Tibial artery (tissue), 4 donors: ENCODE measurements around the gene EXOC3L4.

Experiments
- DNase-seq, 2 donors: peaks; one replicate each; pipeline ENCODE4 v3.0.0-alpha.2; 2019
- H3K27ac ChIP-seq, 2 donors: fragments of 200-600 bp; sonication (generic) in 1 of 2; 1 replicate in 1 of 2; 2 replicates in 1 of 2; pipeline ENCODE4 v1.5.1; 2018 to 2019; ENCODE audit warnings: mild to moderate bottlenecking in 1 of 2
- H3K27me3 ChIP-seq, 2 donors: fragments of 200-600 bp; sonication (generic) in 1 of 2; one replicate each; pipeline versions ENCODE4 v1.5.1 to v1.6.0; 2016 to 2019
- H3K36me3 ChIP-seq, 3 donors: fragments of 200-600 bp; sonication (generic) in 2 of 3; one replicate each; pipeline ENCODE4 v1.5.1; 2016 to 2019; ENCODE audit warnings: mild to moderate bottlenecking in 2 of 3
- H3K4me1 ChIP-seq, 4 donors: fragments of 200-600 bp; sonication (generic) in 2 of 4; 1 replicate in 3 of 4; 2 replicates in 1 of 4; pipeline ENCODE4 v1.5.1; 2016 to 2019
- H3K4me3 ChIP-seq, 2 donors: fragments of 200-600 bp; sonication (generic) in 1 of 2; 1 replicate in 1 of 2; 2 replicates in 1 of 2; pipeline ENCODE4 v1.5.1; 2018 to 2019; ENCODE audit warnings: mild to moderate bottlenecking in 2 of 2
- H3K9me3 ChIP-seq, 3 donors: fragments of 200-600 bp; sonication (generic) in 1 of 3; one replicate each; pipeline ENCODE4 v1.5.1; 2016 to 2019
- intact Hi-C: fragments of 100-400 bp; cut with DNase I; formaldehyde crosslinking; loops from one replicate; pipeline ENCODE4 v1.15.0; 2023; ENCODE audit warnings: low total_unique reads
- TF ChIP-seq, protein P1 (sequence below), 2 experiments: fragments of 200-600 bp in 1 of 2; fragments of 450-650 bp in 1 of 2; IDR thresholded peaks; one replicate each; pipeline ENCODE4 v1.5.1; 2017 to 2019; ENCODE audit warnings: antibody characterized with exemption in 2 of 2, mild to moderate bottlenecking in 1 of 2, moderate library complexity in 1 of 2

The EXOC3L4 gene

DNA sequence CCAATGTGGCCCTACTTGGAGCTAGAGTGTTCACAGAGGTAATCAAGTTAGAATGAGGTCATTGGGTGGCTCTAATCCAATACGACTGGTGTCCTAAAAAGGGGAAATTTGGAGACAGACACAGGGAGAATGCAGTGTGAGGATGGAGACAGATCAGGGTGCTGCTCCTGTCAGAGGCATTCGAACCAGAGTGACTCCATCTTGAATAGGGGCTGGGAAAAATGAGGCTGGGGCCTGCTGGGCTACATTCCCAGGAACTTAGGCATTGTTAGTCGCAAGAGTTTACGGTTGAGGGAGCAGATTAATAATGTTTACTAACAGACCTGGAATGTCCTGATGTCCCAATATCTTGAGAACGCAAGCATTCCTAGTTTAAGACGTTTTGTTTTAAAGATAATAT, 49.0 kb downstream of the EXOC3L4 start:
- peaks cover 0 to 58% of the 10 kb centered on the region in 2 donors for H3K27me3 ChIP-seq
- TF ChIP-seq, protein P1, sequence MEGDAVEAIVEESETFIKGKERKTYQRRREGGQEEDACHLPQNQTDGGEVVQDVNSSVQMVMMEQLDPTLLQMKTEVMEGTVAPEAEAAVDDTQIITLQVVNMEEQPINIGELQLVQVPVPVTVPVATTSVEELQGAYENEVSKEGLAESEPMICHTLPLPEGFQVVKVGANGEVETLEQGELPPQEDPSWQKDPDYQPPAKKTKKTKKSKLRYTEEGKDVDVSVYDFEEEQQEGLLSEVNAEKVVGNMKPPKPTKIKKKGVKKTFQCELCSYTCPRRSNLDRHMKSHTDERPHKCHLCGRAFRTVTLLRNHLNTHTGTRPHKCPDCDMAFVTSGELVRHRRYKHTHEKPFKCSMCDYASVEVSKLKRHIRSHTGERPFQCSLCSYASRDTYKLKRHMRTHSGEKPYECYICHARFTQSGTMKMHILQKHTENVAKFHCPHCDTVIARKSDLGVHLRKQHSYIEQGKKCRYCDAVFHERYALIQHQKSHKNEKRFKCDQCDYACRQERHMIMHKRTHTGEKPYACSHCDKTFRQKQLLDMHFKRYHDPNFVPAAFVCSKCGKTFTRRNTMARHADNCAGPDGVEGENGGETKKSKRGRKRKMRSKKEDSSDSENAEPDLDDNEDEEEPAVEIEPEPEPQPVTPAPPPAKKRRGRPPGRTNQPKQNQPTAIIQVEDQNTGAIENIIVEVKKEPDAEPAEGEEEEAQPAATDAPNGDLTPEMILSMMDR (IDR thresholded peaks at IDR 0.05), result no peak
- intact Hi-C loops, result no loop called here

DNA sequence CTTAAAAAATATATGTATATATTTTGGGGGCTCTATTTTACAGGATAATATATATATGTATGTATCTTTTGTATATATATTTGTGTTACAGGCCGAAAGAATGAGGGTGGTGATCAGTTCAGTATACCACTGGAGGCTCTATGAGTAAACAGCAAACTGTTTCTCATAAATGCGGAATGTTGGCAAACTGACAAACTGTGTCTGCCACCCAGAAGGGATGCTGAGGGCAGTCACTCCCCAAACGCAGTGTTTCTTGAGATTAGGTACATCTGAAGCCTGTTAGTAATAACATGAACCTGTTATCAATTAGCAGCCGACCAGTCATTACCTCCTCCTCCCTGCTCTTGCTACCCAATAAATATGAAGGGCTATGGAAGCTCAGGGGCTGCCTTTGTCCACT, 49.6 kb downstream of the EXOC3L4 start:
- Histone ChIP-seq H3K4me3 (no peak overlapping the region), H3K36me3 (no peaks in the 10 kb centered on the region), H3K27me3 (peaks cover 0 to 52% of the 10 kb centered on the region in 2 donors), H3K4me1 (peaks cover 0 to 7% (median 0%) of the 10 kb centered on the region in 4 donors), H3K9me3 (no peaks in the 10 kb centered on the region), H3K27ac (no peak overlapping the region)
- DNase-seq, result no peak
- intact Hi-C loops, result no loop called here
- TF ChIP-seq, protein P1 (IDR thresholded peaks at IDR 0.05), result no peak

More for the DNA sequence above, 49.0 kb downstream of the EXOC3L4 start:
- DNase-seq, result no peak
- Histone ChIP-seq H3K9me3 (no peaks in the 10 kb centered on the region), H3K4me3 (no peak overlapping the region), H3K27ac (no peak overlapping the region), H3K36me3 (no peaks in the 10 kb centered on the region), H3K4me1 (peaks cover 0 to 12% (median 0%) of the 10 kb centered on the region in 4 donors)

DNA sequence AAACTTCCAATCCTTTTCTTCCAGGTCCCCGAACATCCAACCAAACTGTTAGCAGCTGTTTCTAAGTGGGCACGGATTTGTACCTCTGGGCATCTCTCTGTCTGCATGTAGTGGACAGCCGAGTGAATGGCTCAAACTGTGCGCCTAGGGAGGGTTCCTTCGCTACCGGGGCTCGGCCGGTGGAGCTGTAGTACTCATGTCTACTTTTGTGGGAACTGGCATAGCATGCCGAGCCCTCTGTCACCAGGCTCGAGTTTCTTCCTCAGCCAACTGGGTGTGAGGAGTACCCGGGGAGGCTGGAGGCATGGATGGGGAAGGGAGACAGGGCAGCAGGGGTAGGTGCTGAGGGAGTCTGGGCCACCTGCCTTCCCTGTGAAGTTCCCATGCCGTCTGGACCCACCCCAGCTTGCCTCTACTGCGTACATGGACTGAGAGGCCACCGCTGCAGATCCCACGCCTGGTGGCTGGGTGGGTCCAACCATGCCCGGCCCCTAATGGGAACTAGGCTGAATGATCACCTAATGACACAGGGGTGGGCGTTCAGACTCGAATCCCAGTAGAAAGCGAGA, 51.7 kb downstream of the EXOC3L4 start:
- Histone ChIP-seq H3K27ac (no peak overlapping the region), H3K4me3 (no peak overlapping the region), H3K4me1 (no peaks in the 10 kb centered on the region), H3K27me3 (peaks cover 0 to 35% of the 10 kb centered on the region in 2 donors), H3K9me3 (no peaks in the 10 kb centered on the region), H3K36me3 (no peaks in the 10 kb centered on the region)
- no peak for DNase-seq
- intact Hi-C loops, result no loop called here
- TF ChIP-seq, protein P1 (IDR thresholded peaks at IDR 0.05), result no peak

DNA sequence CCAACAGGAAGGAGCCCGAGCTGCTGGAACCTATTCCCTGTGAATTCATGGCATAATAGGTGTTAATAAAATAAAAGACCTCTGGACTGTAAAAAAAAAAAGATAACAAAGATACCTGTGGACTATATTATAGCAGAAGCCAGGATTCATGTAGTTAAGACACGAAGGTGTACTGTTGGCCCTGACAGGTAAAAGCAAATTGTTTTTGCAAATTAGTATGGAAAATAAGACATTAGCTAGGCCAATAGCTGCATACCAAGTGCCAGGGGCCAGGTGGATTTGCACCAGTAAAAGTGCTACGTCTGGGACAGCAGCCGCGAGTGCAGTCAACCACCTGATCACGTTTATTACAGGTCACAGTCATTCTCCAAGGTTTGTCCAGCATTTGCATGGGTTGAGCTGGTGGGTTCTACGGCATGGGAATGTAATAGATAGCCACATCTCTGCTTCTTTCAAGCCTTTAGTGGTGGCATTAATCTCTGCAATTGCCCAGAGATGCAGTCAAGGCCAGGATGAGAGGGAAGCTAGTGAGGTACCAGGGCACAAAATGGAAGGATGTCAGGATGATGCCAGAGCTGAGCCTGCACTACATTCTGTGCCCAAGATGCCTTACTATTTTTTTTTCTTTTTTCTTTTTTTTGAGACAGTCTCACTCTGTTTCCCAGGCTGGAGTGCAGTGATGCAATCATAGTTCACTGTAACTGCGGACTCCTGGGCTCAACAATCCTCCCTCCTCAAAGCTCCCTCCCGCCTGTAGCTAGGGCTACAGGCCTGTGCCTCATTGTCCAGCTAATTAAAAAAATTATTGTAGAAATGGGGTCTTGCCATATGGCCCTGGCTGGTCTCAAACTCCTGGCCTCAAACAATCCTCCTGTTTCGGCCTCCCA, 55.1 kb downstream of the EXOC3L4 start:
- DNase-seq, result no peak
- intact Hi-C loops, result no loop called here
- H3K27me3 ChIP-seq, result peaks cover 0 to 13% of the 10 kb centered on the region in 2 donors
- no peaks in the 10 kb centered on the region for H3K4me1 ChIP-seq
- H3K9me3 ChIP-seq, result no peaks in the 10 kb centered on the region
- no peak overlapping the region for H3K4me3 ChIP-seq
- no peaks in the 10 kb centered on the region for H3K36me3 ChIP-seq
- H3K27ac ChIP-seq, result no peak overlapping the region
- TF ChIP-seq, protein P1 (IDR thresholded peaks at IDR 0.05), result no peak

DNA sequence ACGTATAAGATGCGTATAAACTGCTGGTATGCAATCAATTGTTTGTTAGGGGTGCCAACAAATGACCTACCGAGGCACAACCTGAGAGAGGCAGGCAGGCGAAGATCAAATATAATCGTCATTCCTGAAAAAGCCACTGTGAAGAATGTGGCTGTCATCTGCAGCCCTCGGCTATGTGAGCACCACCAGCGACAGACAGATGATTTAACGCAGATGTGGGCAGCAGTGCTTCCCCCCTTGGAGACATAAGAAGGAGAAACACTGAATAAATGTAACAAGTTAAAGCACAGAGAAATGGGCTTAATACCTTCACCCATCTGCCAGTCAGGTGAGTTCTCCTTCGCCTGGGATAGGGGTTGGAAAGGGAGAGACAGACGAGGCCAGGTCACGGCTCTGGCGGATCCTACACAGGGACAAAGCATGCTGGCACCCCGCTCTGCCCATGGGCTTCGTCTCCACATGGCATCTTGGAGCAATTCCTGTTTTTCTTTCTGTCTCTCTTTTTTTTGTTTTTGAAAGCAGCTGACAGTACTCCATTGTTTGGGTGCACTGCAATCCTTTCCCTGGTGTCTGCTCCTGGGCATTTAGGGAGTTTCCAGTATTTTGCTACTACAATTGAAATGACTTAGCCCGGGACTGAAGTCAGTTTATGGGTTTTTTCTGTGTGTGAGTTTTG, 56.9 kb downstream of the EXOC3L4 start:
- DNase-seq, result no peak
- Histone ChIP-seq H3K9me3 (no peaks in the 10 kb centered on the region), H3K4me3 (no peak overlapping the region), H3K4me1 (peaks cover 0 to 5% (median 0%) of the 10 kb centered on the region in 4 donors), H3K27ac (no peak overlapping the region), H3K27me3 (peaks cover 0 to 10% of the 10 kb centered on the region in 2 donors), H3K36me3 (no peaks in the 10 kb centered on the region)
- TF ChIP-seq, protein P1 (IDR thresholded peaks at IDR 0.05), result no peak
- intact Hi-C loops, result no loop called here
